HG02623 (cell line): ENCODE measurements around the gene SNAI1.
"Not testable (repeated sequence)": the region's sequence is repeated elsewhere in the genome, so short reads cannot be mapped to it uniquely, and the experiment has no call there.

Source experiments
- ATAC-seq: cut with Tn5 transposase; IDR thresholded peaks from one replicate; pipeline ENCODE4 v1.9.1; 2021; ENCODE audit warnings: moderate library complexity; ENCODE audit not compliant: unreplicated experiment

Gene SNAI1

GRCh38 chr20:49982346-49983122, at the start of gene SNAI1:
SNAI1 (plus strand) TSS chr20:49982980; CDS start chr20:49983060, 80 bp downstream.
- ATAC-seq = peak; percentile 62

GRCh38 chr20:49935746-49936152, 47.0 kb upstream of the SNAI1 start:
- ATAC-seq = no peak

- ATAC-seq = peak; percentile 54
Measured at GRCh38 chr20:49936153-49937026, 46.4 kb upstream of the SNAI1 start, which contains the start of gene RNF114. RNF114 (plus strand) TSS chr20:49936397; CDS start chr20:49936413, 16 bp downstream.

GRCh38 chr20:49937027-49937929, 45.5 kb upstream of the SNAI1 start:
- no peak for ATAC-seq

- no peak for ATAC-seq
Measured at GRCh38 chr20:49938173-49939163, 44.3 kb upstream of the SNAI1 start.

GRCh38 chr20:49941456-49941855, 41.3 kb upstream of the SNAI1 start:
- no peak for ATAC-seq

GRCh38 chr20:49942303-49942702, 40.5 kb upstream of the SNAI1 start:
- no peak for ATAC-seq

GRCh38 chr20:49942942-49943341, 39.8 kb upstream of the SNAI1 start:
- no peak for ATAC-seq

- ATAC-seq = no peak
Measured at GRCh38 chr20:49945306-49945700, 37.5 kb upstream of the SNAI1 start.

GRCh38 chr20:49945701-49946477, 36.9 kb upstream of the SNAI1 start:
- no peak for ATAC-seq

GRCh38 chr20:49948178-49948577, 34.6 kb upstream of the SNAI1 start:
- ATAC-seq = no peak

GRCh38 chr20:49948809-49949507, 33.8 kb upstream of the SNAI1 start:
- ATAC-seq = no peak

GRCh38 chr20:49951151-49951550, 31.6 kb upstream of the SNAI1 start:
- ATAC-seq = no peak

GRCh38 chr20:49955167-49955566, 27.6 kb upstream of the SNAI1 start:
- ATAC-seq = no peak

- ATAC-seq = not testable (repeated sequence)
Measured at GRCh38 chr20:49955830-49956396, 26.9 kb upstream of the SNAI1 start.

GRCh38 chr20:49956689-49957088, 26.1 kb upstream of the SNAI1 start:
- no peak for ATAC-seq

GRCh38 chr20:49957089-49957938, 25.5 kb upstream of the SNAI1 start:
- not testable (repeated sequence) for ATAC-seq
